GM12878 (cell line): Measurements from ENCODE around the gene L1TD1. TPM values are rescaled to one million over a fixed set of nuclear protein-coding genes. Genes with fewer than 3 reads are reported as not detected.
"Not testable (repeated sequence)": the region's sequence is repeated elsewhere in the genome, so short reads cannot be mapped to it uniquely, and the experiment has no call there.

Experiments
- ATAC-seq: fragments of 200-7000 bp; cut with Tn5 transposase; 3 replicates; pipeline ENCODE4 v1.9.1; 2020; ENCODE audit warnings: mild to moderate bottlenecking, moderate library complexity
- BruUV-seq: library from RNA; stranded (reverse); fragments of 400-500 nt; replicated peaks from 2 replicates; lab custom pipeline; 2021; lab: Mats Ljungman, UMichigan
- CTCF ChIA-PET: fragments of 300-600 bp; sonication (Branson Sonifier 250); formaldehyde crosslinking; extraction: SDS; loops from one replicate; lab custom pipeline; 2021; ENCODE audit warnings: inconsistent platforms; lab: Yijun Ruan, JAX
- POLR2A ChIA-PET: fragments of 350-600 bp; formaldehyde crosslinking; extraction: SDS; loops from one replicate; lab custom pipeline; 2021; ENCODE audit warnings: inconsistent platforms; lab: Charles Lee
- RAD21 ChIA-PET: fragments of 300-600 bp; sonication (Branson Sonifier 250); formaldehyde crosslinking; loops from one replicate; lab custom pipeline; 2023; ENCODE audit warnings: antibody characterized with exemption; ENCODE audit not compliant: unreplicated experiment; lab: Charles Lee
- SMC1A ChIA-PET: fragments of 300-600 bp; sonication (Branson Sonifier 250); formaldehyde crosslinking; loops from one replicate; lab custom pipeline; 2023; ENCODE audit not compliant: unreplicated experiment, uncharacterized antibody; lab: Charles Lee
- DNase-seq: peaks from one replicate; pipeline ENCODE4 v3.0.0-alpha.2; 2011; ENCODE audit warnings: low read depth, low spot score
- FAIRE-seq: peaks from 3 replicates; lab custom pipeline; 2011; peaks lifted over from hg19 to GRCh38; lab: Jason Lieb, UNC
- H2AFZ ChIP-seq: 2 replicates; pipeline ENCODE4 v1.6.0; 2011; ENCODE audit warnings: low read depth, low read length, control low read depth; ENCODE audit not compliant: control insufficient read depth
- H3K27ac ChIP-seq: 2 replicates; pipeline ENCODE4 v1.5.1; 2011; ENCODE audit warnings: control low read depth; ENCODE audit not compliant: control insufficient read depth, insufficient read depth
- H3K27me3 ChIP-seq, 2 experiments: replicated peaks in 1 of 2; 2 replicates each; pipeline versions ENCODE4 v1.6.0 to v1.6.1; 2011; ENCODE audit warnings: low read length in 1 of 2; ENCODE audit not compliant: control insufficient read depth in 2 of 2, insufficient read depth in 2 of 2
- H3K36me3 ChIP-seq, 2 experiments: 2 replicates each; pipeline ENCODE4 v1.5.1; 2011; ENCODE audit warnings: low read length in 1 of 2; ENCODE audit not compliant: control insufficient read depth in 2 of 2, insufficient read depth in 2 of 2
- H3K4me1 ChIP-seq: 2 replicates; pipeline ENCODE4 v1.6.1; 2011; ENCODE audit warnings: mild to moderate bottlenecking, low read length, moderate library complexity, mixed read lengths; ENCODE audit not compliant: control insufficient read depth, insufficient read depth
- H3K4me2 ChIP-seq: 2 replicates; pipeline ENCODE4 v1.6.0; 2011; ENCODE audit warnings: control low read depth; ENCODE audit not compliant: control insufficient read depth, insufficient read depth
- H3K4me3 ChIP-seq: fragments of 200-600 bp; sonication (generic); 2 replicates; pipeline ENCODE4 v1.5.1; 2016
- H3K79me2 ChIP-seq: 2 replicates; pipeline ENCODE4 v1.6.0; 2011; ENCODE audit warnings: low read length; ENCODE audit not compliant: control insufficient read depth, insufficient read depth
- H3K9ac ChIP-seq: 2 replicates; pipeline ENCODE4 v1.8.0; 2011; ENCODE audit warnings: low read length, control low read depth, mixed read lengths; ENCODE audit not compliant: control insufficient read depth, insufficient read depth
- H3K9me3 ChIP-seq: replicated peaks from 3 replicates; pipeline ENCODE4 v1.5.1; 2011; ENCODE audit warnings: mild to moderate bottlenecking, low read length; ENCODE audit not compliant: control insufficient read depth, insufficient read depth
- H4K20me1 ChIP-seq: 2 replicates; pipeline ENCODE4 v1.6.0; 2011; ENCODE audit not compliant: control insufficient read depth, insufficient read depth
- BRCA1 ChIP-seq: IDR thresholded peaks from 2 replicates; pipeline ENCODE4 v1.6.1; 2011; ENCODE audit warnings: low read depth, low read length, improper control_type of control experiment
- CHD4 ChIP-seq: fragments of 200-600 bp; sonication (generic); IDR thresholded peaks from 2 replicates; pipeline ENCODE4 v1.6.1; 2016; ENCODE audit warnings: mild to moderate bottlenecking
- FOS ChIP-seq: IDR thresholded peaks from 3 replicates; pipeline ENCODE4 v1.6.1; 2011; ENCODE audit warnings: borderline replicate concordance; ENCODE audit not compliant: insufficient read length; ENCODE audit errors: extremely low read depth
- MTA2 ChIP-seq: fragments of 450-650 bp; IDR thresholded peaks from 2 replicates; pipeline ENCODE4 v1.6.1; 2016; ENCODE audit warnings: low read depth, mild to moderate bottlenecking, moderate library complexity
- NRF1 ChIP-seq: conservative IDR thresholded peaks from 2 replicates; pipeline ENCODE4 v1.6.1; 2011; ENCODE audit warnings: mild to moderate bottlenecking, low read depth, low read length, improper control_type of control experiment
- POU2F2 ChIP-seq: IDR thresholded peaks from 3 replicates; pipeline ENCODE4 v1.6.1; 2011; ENCODE audit warnings: low read depth, mild to moderate bottlenecking, low read length, borderline replicate concordance
- RBBP5 ChIP-seq: fragments of 200-600 bp; sonication (generic); conservative IDR thresholded peaks from 2 replicates; pipeline ENCODE4 v1.6.1; 2016
- SMAD5 ChIP-seq: IDR thresholded peaks from 2 replicates; pipeline ENCODE4 v1.6.1; 2016; ENCODE audit warnings: antibody characterized with exemption, low read depth
- SREBF2 ChIP-seq: IDR thresholded peaks from 2 replicates; pipeline ENCODE4 v1.6.1; 2012; ENCODE audit warnings: mild to moderate bottlenecking, low read length
- SRF ChIP-seq, 2 experiments: IDR thresholded peaks; 2 replicates each; pipeline ENCODE4 v1.6.1; 2011; ENCODE audit warnings: low read depth in 2 of 2, low read length in 2 of 2, mild to moderate bottlenecking in 1 of 2, moderate library complexity in 1 of 2
- SUZ12 ChIP-seq: fragments of 200-600 bp; sonication (generic); IDR thresholded peaks from one replicate; pipeline ENCODE4 v1.6.1; 2018; ENCODE audit warnings: antibody characterized with exemption, mild to moderate bottlenecking; ENCODE audit not compliant: unreplicated experiment
- ZNF622 ChIP-seq: fragments of 450-650 bp; IDR thresholded peaks from 2 replicates; pipeline ENCODE4 v1.6.1; 2017; ENCODE audit warnings: mild to moderate bottlenecking, inconsistent platforms
- ZZZ3 ChIP-seq: IDR thresholded peaks from 2 replicates; pipeline ENCODE4 v1.6.1; 2011; ENCODE audit warnings: low read depth; ENCODE audit not compliant: control insufficient read depth, insufficient read length
- WGBS: methylation state at CpG from one replicate; pipeline ENCODE4 v1.1.6; 2016; ENCODE audit warnings: low lambda C conversion rate; ENCODE audit not compliant: insufficient replicate concordance, insufficient coverage; ENCODE audit errors: missing lambda C conversion rate; 5-methylcytosine and 5-hydroxymethylcytosine counted together
- in situ Hi-C: fragments of 300-500 bp; cut with MboI; formaldehyde crosslinking; loops from 9 replicates; pipeline ENCODE4 v1.14.3; 2018; ENCODE audit warnings: mixed read lengths
- intact Hi-C: fragments of 100-400 bp; cut with micrococcal nuclease; formaldehyde crosslinking; loops from one replicate; pipeline ENCODE4 v1.14.2; 2022; ENCODE audit not compliant: unreplicated experiment
- polyA plus RNA-seq, 11 experiments: library from polyadenylated mRNA; depleted of rRNA in 4 of 11; unstranded in 6 of 11; stranded (reverse) in 5 of 11; fragments of >200 nt; fragmentation: Nextera tagmentation in 4 of 11; fragmentation: Illumina TruSeq in 1 of 11; extraction: Ambion mirVana in 4 of 11; extraction: Trizol in 1 of 11; gene quantifications; 1 replicate in 1 of 11; 2 replicates in 10 of 11; pipeline versions ENCODE4 v1.2.1 to v1.2.3, GENCODE V29; 2011 to 2016; ENCODE audit warnings: inconsistent platforms in 2 of 11, missing spikeins in 2 of 11, low read depth in 1 of 11
- total RNA-seq, 4 experiments: library from RNA; depleted of rRNA in 3 of 4; stranded (reverse); fragments of >200 nt in 3 of 4; fragmentation: Illumina TruSeq in 1 of 4; extraction: Trizol in 1 of 4; gene quantifications; 2 replicates each; pipeline versions ENCODE4 v1.2.1 to v1.2.3, GENCODE V29; 2013 to 2021

Gene L1TD1
- total and polyA plus RNA-seq, 10 of the 15 experiments (the other 5 are each of a cell fraction or from before 2014, with no cell fraction given), result 0.07 to 0.31 (median 0.21) TPM; not detected in 7

DNA sequence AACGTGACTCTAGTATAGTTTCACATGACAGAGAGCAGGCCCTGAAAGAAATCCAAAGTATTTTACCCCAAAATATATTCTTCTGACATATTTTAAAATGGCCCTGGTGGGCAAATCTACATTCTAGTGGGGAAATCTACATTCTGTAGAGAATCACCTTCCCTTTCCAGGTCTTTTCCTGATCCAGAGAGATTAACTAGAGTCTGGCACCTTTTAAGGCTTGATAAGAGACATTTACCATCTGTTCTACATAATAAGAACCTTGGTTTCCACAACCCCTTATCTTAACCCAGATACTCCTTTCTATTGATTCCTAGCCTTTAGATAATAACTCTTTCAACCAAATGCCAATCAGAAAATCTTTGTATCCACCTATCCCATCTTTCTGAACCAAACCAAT is 17.0 kb upstream of the L1TD1 start (continued):
- TF ChIP-seq NRF1 (no peak), RBBP5 (no peak), SRF (IDR thresholded peaks at IDR 0.05; ENCODE audit: low read depth in 2 of 2, low read length in 2 of 2) (no peak)
- TF ChIP-seq, all 136 proteins: peak for 0

DNA sequence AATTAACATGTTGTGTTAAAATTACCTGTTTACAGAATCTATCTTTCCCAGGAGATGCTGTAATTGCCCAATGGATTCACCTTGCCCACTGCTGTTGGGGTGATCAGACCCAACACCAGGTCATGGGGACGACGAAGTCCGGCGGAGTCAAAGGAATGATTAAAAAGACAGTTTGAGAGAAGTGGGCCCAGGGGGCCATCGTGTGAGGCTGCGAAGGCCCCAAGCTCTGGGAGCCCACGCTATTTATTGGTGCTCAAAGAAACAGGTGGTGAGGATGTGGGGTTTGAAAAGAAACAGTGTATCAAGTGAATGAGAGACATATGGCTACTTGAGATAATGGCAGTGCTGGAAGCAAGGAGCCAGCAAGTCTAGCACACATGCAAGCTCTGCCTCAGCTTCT is 16.3 kb upstream of the L1TD1 start:
- ChIA-PET CTCF (interaction anchor here (0.6 kb wide), 2 partner anchors 24 to 26 kb away, joined by 3 read pairs; no protein-coding TSS in a partner anchor), RAD21 (no interaction called here), POLR2A (no interaction called here)

DNA sequence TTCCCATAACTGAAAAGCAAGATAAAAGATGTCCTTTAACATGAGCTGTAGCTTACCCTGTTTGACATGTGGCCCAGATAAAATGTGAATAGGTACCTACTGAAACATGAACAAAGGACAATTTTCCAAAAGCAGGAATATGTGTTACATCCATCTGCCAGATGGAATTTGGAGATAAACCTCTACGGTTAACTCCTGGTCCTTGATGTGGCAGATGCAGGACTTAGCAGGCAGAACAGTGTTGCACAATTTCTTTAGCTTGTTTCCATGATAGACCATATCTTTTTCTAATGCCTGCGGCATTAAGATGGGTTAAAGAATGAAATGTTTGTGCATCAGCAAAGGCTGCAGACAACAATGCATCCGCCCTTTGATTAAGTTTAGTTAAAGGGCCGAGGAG is 14.6 kb upstream of the L1TD1 start:
- H4K20me1 ChIP-seq, H3K9me3 ChIP-seq, H3K4me1 ChIP-seq, in situ Hi-C loops, H3K79me2 ChIP-seq, POLR2A ChIA-PET, H3K27me3 ChIP-seq, H3K36me3 ChIP-seq, DNase-seq, intact Hi-C loops, BruUV-seq, RAD21 ChIA-PET, H3K4me2 ChIP-seq, H3K9ac ChIP-seq, ATAC-seq, FAIRE-seq, H2AFZ ChIP-seq, H3K27ac ChIP-seq, H3K4me3 ChIP-seq: not testable (repeated sequence)
- CTCF ChIA-PET, result interaction anchor here (0.8 kb wide), 1 partner anchor 305 kb away, joined by 4 read pairs; no protein-coding TSS in a partner anchor
- WGBS, result 56% methylated on average over 4 of the region's 4 CpGs
- SMC1A ChIA-PET, result interaction anchor here (0.7 kb wide), 1 partner anchor 278 kb away, joined by 3 read pairs; no protein-coding TSS in a partner anchor

More for the DNA sequence above, 16.3 kb upstream of the L1TD1 start:
- intact Hi-C loops, result no loop called here
- no peak for ATAC-seq
- no peak overlapping the region for H2AFZ ChIP-seq
- no peak for FAIRE-seq
- H3K4me1 ChIP-seq, result no peaks in the 10 kb centered on the region
- H3K27ac ChIP-seq, result no peak overlapping the region
- H4K20me1 ChIP-seq, result no peaks in the 10 kb centered on the region
- WGBS, result 48% methylated on average over 7 of the region's 7 CpGs
- no peak for TF ChIP-seq SREBF2
- TF ChIP-seq CHD4, result no peak
- no peak for TF ChIP-seq POU2F2
- TF ChIP-seq SUZ12, result no peak
- TF ChIP-seq SMAD5, result no peak
- no peak for TF ChIP-seq FOS
- no peak for TF ChIP-seq ZNF622
- no peak for TF ChIP-seq BRCA1
- TF ChIP-seq MTA2, result no peak
- TF ChIP-seq ZZZ3, result no peak
- H3K27me3 ChIP-seq, result no peaks in the 10 kb centered on the region; a peak in 1 of 4 replicates
- no peaks in the 10 kb centered on the region for H3K9me3 ChIP-seq
- DNase-seq, result no peak
- SMC1A ChIA-PET, result no interaction called here
- H3K4me3 ChIP-seq, result no peak overlapping the region
- H3K79me2 ChIP-seq, result no peaks in the 10 kb centered on the region
- BruUV-seq, result no TSS peak
- no peaks in the 10 kb centered on the region for H3K36me3 ChIP-seq
- H3K4me2 ChIP-seq, result no peak overlapping the region
- no peak overlapping the region for H3K9ac ChIP-seq
- in situ Hi-C loops, result loop anchor here (5.0 kb wide), 2 partner anchors 229 to 569 kb away; no protein-coding TSS in a partner anchor
